Neural progenitor cell (in vitro differentiated cells): ENCODE results near the gene SLAMF9.

ENCODE experiments used
- EZH2 ChIP-seq: fragments of 200-600 bp; sonication (generic); IDR thresholded peaks from 2 replicates; pipeline ENCODE4 v1.6.1; 2017; ENCODE audit warnings: antibody characterized with exemption, mild to moderate bottlenecking, moderate library complexity
- EZH2phosphoT487 ChIP-seq: fragments of 200-600 bp; sonication (generic); IDR thresholded peaks from 2 replicates; pipeline ENCODE4 v1.6.1; 2017; ENCODE audit warnings: antibody characterized with exemption
- TF ChIP-seq, protein P1 (sequence below): fragments of 200-600 bp; sonication (generic); IDR thresholded peaks from 2 replicates; pipeline ENCODE4 v1.5.1; 2017; ENCODE audit warnings: antibody characterized with exemption, mild to moderate bottlenecking

DNA sequence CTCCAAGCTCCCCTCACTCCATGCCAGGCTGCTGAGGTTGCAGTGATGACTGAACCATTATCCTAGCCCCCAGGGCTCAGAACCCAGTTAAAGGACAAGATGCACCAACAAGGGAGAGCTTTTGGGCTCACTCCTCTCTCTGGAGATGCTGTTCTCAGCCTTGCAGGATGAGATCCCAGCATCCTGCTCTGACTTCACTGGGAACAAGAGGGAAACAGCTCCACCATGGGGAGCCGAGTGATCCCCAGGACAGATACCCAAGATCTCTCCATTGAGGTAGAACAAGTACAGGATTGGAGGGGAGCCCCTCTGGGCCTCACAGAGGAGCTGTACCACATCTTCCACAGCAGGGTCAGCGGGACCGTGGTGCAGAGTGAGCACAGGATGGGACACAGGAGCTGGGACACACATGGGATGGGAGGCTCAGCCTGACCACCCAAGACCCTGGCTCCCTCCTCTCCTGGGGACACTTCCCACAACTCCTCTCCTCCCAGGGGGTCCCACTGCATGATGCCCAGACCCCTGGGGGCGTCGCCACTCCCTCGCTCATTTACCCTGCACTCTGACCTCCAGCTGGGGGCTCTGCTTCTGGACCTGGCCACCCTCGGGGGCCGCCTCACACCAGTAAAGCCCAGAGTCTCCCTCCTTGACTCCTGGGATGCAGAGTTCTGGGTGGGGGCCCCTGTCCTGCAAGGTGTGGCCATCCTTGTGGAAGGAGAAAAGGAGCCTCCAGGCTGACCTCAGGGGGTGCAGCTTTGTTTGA, 18.6 kb upstream of the SLAMF9 start:
- TF ChIP-seq, protein P1, sequence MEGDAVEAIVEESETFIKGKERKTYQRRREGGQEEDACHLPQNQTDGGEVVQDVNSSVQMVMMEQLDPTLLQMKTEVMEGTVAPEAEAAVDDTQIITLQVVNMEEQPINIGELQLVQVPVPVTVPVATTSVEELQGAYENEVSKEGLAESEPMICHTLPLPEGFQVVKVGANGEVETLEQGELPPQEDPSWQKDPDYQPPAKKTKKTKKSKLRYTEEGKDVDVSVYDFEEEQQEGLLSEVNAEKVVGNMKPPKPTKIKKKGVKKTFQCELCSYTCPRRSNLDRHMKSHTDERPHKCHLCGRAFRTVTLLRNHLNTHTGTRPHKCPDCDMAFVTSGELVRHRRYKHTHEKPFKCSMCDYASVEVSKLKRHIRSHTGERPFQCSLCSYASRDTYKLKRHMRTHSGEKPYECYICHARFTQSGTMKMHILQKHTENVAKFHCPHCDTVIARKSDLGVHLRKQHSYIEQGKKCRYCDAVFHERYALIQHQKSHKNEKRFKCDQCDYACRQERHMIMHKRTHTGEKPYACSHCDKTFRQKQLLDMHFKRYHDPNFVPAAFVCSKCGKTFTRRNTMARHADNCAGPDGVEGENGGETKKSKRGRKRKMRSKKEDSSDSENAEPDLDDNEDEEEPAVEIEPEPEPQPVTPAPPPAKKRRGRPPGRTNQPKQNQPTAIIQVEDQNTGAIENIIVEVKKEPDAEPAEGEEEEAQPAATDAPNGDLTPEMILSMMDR: no peak
- TF ChIP-seq EZH2 (no peak), EZH2phosphoT487 (no peak)
